ENCODE measurements around the gene RBCK1. TPM values are rescaled to one million over a fixed set of nuclear protein-coding genes. Genes with fewer than 3 reads are reported as not detected.

RBCK1 gene
- polyA plus RNA-seq, 2 donors: 58.6 to 86.6 TPM

DNA sequence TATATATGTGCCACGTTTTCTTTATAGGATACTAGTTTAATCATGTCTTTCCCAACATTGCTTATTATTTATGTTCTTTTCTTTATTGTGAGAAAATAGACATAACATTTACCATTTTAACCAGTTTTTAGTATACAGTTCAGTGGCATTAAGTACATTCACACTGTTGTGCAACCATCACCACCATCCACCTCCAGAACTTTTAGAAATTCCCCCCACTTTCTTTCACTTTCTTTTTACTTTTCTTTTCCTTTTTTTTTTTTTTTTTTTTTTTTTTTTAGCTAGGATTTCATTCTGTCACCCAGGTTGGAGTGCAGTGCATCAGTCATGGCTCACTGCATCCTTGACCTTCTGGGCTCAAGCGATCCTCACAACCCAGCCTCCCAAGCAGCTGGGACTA lies 18.5 kb downstream of the RBCK1 start:
- H3K27ac ChIP-seq (ENCODE audit: low read depth in 2 of 2, low read length in 1 of 2): no peak overlapping the region
- H3K4me3 ChIP-seq (ENCODE audit: low read depth in 1 of 2, low read length in 2 of 2): no peak overlapping the region
- 97 to 98% methylated on average over 2 of the region's 2 CpGs for WGBS, 2 donors
- no peaks in the 10 kb centered on the region for H3K9me3 ChIP-seq (ENCODE audit: control insufficient read depth in 2 of 2, insufficient read depth in 1 of 2, low read depth in 1 of 2, low read length in 1 of 2)
- no peaks in the 10 kb centered on the region for H3K27me3 ChIP-seq (ENCODE audit: control insufficient read depth in 1 of 2, insufficient read depth in 2 of 2, low read length in 2 of 2)
- H3K4me1 ChIP-seq (ENCODE audit: control insufficient read depth in 2 of 2, insufficient read depth in 2 of 2, low read length in 1 of 2): no peaks in the 10 kb centered on the region
- H3K36me3 ChIP-seq (ENCODE audit: control insufficient read depth in 2 of 2, insufficient read depth in 2 of 2, low read length in 1 of 2): peaks cover 23 to 45% of the 10 kb centered on the region in 2 donors

DNA sequence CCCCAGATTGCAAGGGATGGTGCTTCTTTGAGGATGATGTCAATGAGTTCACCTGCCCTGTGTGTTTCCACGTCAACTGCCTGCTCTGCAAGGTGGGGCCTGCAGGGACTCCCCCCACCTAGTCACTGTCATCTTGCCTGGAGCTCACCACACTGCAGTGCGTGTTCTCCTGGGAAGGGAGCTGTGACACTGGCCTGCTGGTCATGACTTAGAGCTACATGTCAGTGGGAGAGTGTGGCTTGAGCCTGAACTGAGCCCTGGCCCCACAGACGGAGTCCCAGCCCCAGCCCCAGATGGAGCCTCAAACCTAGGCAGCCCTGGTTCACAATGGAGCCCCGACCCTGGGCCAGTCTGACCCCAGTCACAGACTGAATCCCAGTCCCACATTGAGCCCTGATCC lies 19.3 kb downstream of the RBCK1 start:
- Histone ChIP-seq H3K4me1 (ENCODE audit: control insufficient read depth in 2 of 2, insufficient read depth in 2 of 2, low read length in 1 of 2) (no peaks in the 10 kb centered on the region), H3K27ac (ENCODE audit: low read depth in 2 of 2, low read length in 1 of 2) (no peak overlapping the region), H3K27me3 (ENCODE audit: control insufficient read depth in 1 of 2, insufficient read depth in 2 of 2, low read length in 2 of 2) (no peaks in the 10 kb centered on the region), H3K36me3 (ENCODE audit: control insufficient read depth in 2 of 2, insufficient read depth in 2 of 2, low read length in 1 of 2) (peaks cover 18 to 42% of the 10 kb centered on the region in 2 donors), H3K4me3 (ENCODE audit: low read depth in 1 of 2, low read length in 2 of 2) (no peak overlapping the region), H3K9me3 (ENCODE audit: control insufficient read depth in 2 of 2, insufficient read depth in 1 of 2, low read depth in 1 of 2, low read length in 1 of 2) (no peaks in the 10 kb centered on the region)
- WGBS, 2 donors: 83 to 93% methylated on average over 4 of the region's 4 CpGs

DNA sequence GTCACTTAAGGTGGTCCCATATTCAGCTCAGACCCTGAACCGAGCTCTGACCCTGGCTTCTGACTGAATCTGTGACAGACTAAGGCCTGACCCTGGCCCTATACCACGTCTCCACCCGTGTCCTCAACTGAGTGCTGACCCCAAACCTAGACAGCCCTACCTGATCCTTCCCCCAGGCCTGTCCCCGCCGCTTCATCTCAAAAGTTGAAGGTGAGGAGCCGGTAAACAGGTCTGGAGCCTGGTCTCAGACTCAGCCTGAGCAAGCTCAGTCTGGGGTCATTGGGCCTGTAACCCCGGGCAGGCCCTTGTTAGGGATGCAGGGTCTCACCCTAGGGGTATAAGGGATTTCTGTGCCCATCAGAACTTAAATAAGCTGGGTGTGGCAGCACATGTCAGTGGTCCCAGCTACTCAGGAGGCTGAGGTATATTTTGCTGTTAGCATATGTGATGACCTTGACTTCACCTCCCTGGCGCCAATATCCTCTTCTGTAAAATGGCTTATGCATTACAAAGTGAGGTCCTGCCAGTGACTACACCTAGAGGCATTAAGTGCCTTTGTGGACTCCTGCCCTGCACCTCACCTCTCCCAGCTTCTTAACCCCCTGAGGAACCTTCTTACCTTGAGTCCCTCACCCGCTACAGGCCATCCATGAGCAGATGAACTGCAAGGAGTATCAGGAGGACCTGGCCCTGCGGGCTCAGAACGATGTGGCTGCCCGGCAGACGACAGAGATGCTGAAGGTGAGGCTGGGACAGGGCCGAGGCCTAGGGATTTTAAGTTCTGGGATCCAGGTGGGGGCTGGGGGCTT lies 20.0 kb downstream of the RBCK1 start:
- Histone ChIP-seq H3K36me3 (ENCODE audit: control insufficient read depth in 2 of 2, insufficient read depth in 2 of 2, low read length in 1 of 2) (peaks cover 18 to 42% of the 10 kb centered on the region in 2 donors), H3K27ac (ENCODE audit: low read depth in 2 of 2, low read length in 1 of 2) (no peak overlapping the region), H3K4me3 (ENCODE audit: low read depth in 1 of 2, low read length in 2 of 2) (no peak overlapping the region), H3K4me1 (ENCODE audit: control insufficient read depth in 2 of 2, insufficient read depth in 2 of 2, low read length in 1 of 2) (peaks cover 0 to under 1% of the 10 kb centered on the region in 2 donors), H3K27me3 (ENCODE audit: control insufficient read depth in 1 of 2, insufficient read depth in 2 of 2, low read length in 2 of 2) (no peaks in the 10 kb centered on the region), H3K9me3 (ENCODE audit: control insufficient read depth in 2 of 2, insufficient read depth in 1 of 2, low read depth in 1 of 2, low read length in 1 of 2) (no peaks in the 10 kb centered on the region)
- 94 to 96% methylated on average over 14 of the region's 14 CpGs for WGBS, 2 donors

DNA sequence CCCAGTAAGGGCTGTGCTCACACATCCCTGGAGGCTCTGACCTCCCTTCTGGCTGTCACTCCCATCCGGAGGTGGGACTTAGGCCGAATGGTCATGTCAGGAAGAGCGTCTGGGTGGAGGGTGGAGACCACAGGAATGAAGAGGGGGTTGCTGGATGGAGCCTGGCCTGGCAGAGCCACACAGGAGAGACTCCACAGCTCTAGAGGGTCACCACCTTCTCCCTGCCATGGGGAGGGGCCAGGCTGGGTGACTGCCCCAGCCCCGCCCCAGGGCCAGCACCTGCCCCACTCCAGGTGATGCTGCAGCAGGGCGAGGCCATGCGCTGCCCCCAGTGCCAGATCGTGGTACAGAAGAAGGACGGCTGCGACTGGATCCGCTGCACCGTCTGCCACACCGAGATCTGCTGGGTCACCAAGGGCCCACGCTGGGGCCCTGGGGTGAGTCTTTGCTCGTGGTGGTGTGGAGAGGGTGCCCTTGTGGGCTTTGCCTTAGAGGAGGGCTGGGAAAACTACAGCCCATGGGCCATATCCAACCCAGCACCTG lies 20.6 kb downstream of the RBCK1 start:
- Histone ChIP-seq H3K27me3 (ENCODE audit: control insufficient read depth in 1 of 2, insufficient read depth in 2 of 2, low read length in 2 of 2) (no peaks in the 10 kb centered on the region), H3K36me3 (ENCODE audit: control insufficient read depth in 2 of 2, insufficient read depth in 2 of 2, low read length in 1 of 2) (peaks cover 18 to 42% of the 10 kb centered on the region in 2 donors)
- WGBS, 2 donors: 88 to 89% methylated on average over 14 of the region's 14 CpGs

DNA sequence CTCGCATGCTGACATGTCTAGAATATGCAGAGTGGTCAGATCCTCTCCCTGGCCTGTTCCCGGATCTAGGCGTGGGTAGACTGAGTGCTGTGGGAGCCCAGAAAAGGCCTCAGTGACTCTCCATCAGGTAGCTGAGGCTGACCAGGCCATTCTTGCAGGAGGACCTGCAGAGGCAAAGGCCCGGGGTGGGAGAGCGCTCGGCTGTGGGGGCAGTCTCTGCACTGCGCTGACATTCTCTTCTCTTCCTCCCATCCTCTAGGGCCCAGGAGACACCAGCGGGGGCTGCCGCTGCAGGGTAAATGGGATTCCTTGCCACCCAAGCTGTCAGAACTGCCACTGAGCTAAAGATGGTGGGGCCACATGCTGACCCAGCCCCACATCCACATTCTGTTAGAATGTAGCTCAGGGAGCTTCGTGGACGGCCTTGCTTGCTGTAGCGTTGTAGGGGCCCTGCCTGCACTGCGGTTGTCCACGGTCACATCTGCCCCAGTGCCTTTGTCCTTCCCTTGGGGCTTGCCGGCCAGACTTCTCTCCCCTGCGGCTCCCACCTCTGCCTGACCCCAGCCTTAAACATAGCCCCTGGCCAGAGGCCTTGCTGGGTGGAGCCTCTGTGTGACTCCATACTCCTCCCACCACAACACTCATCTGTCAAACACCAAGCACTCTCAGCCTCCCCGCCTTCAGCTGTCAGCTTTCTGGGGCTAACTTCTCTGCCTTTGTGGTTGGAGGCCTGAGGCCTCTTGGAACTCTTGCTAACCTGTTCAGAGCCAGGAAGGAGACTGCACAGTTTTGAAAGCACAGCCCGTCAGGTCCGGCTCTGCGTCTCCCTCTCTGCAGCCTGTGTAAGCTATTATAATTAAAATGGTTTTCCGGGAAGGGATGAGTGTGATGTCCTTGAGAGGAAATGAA lies 22.2 kb downstream of the RBCK1 start:
- H3K36me3 ChIP-seq (ENCODE audit: control insufficient read depth in 2 of 2, insufficient read depth in 2 of 2, low read length in 1 of 2): peaks cover 14 to 46% of the 10 kb centered on the region in 2 donors
- H3K4me3 ChIP-seq (ENCODE audit: low read depth in 1 of 2, low read length in 2 of 2): no peak overlapping the region
- H3K27ac ChIP-seq (ENCODE audit: low read depth in 2 of 2, low read length in 1 of 2): no peak overlapping the region
- no peaks in the 10 kb centered on the region for H3K9me3 ChIP-seq (ENCODE audit: control insufficient read depth in 2 of 2, insufficient read depth in 1 of 2, low read depth in 1 of 2, low read length in 1 of 2)
- H3K4me1 ChIP-seq (ENCODE audit: control insufficient read depth in 2 of 2, insufficient read depth in 2 of 2, low read length in 1 of 2): peaks cover 0 to 2% of the 10 kb centered on the region in 2 donors
- 87 to 91% methylated on average over 20 to 21 of the region's 21 CpGs for WGBS, 2 donors
- no peaks in the 10 kb centered on the region for H3K27me3 ChIP-seq (ENCODE audit: control insufficient read depth in 1 of 2, insufficient read depth in 2 of 2, low read length in 2 of 2)

More for the DNA sequence above, 20.6 kb downstream of the RBCK1 start:
- H3K27ac ChIP-seq (ENCODE audit: low read depth in 2 of 2, low read length in 1 of 2): no peak overlapping the region
- H3K4me3 ChIP-seq (ENCODE audit: low read depth in 1 of 2, low read length in 2 of 2): no peak overlapping the region
- no peaks in the 10 kb centered on the region for H3K9me3 ChIP-seq (ENCODE audit: control insufficient read depth in 2 of 2, insufficient read depth in 1 of 2, low read depth in 1 of 2, low read length in 1 of 2)
- H3K4me1 ChIP-seq (ENCODE audit: control insufficient read depth in 2 of 2, insufficient read depth in 2 of 2, low read length in 1 of 2): peaks cover 0 to 2% of the 10 kb centered on the region in 2 donors

DNA sequence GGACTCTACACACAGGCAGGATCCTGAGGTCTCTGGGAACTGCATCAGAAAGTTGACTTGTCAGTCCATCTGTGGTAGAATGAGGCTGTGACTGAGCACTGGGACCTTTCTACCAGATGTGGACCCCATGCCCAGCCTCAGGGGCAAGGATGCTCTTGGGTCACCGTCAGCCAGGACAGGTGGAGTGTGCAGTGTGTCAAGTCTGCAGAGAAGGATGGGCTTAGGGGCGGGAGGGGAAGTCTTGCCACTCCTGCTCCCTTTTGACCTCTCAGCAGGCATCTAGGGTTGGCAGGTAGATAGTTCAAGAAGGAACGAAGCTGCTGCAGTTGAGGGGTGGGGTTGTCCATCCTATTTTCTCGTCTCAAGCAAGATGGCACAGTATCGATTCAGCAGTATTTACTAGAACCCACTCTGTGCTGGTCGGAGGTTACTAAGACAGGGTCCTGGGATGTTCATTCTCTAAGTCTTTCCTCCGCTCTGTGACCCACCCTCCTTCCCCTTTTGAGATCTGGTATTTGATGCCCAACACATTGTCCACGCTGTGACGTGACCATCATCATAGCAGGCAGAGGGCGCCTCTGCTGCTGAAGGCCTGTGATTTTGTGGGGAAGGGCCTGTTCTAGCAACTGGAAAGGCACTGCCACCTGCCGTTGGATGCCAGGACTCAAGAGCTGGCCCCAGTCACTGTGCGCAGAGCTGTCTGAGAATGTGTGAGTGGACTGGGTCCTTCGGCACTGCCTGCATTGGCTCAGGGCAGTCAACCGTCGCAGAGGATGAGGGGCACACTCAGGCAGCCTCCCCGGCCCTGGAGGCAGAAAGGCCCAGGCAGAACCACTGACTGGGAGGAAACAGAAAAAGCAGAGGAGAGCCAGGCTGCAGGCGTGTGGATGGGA lies 23.2 kb downstream of the RBCK1 start:
- Histone ChIP-seq H3K4me3 (ENCODE audit: low read depth in 1 of 2, low read length in 2 of 2) (no peak overlapping the region), H3K4me1 (ENCODE audit: control insufficient read depth in 2 of 2, insufficient read depth in 2 of 2, low read length in 1 of 2) (peaks cover 0 to 2% of the 10 kb centered on the region in 2 donors), H3K9me3 (ENCODE audit: control insufficient read depth in 2 of 2, insufficient read depth in 1 of 2, low read depth in 1 of 2, low read length in 1 of 2) (no peaks in the 10 kb centered on the region), H3K36me3 (ENCODE audit: control insufficient read depth in 2 of 2, insufficient read depth in 2 of 2, low read length in 1 of 2) (peaks cover 18 to 53% of the 10 kb centered on the region in 2 donors), H3K27me3 (ENCODE audit: control insufficient read depth in 1 of 2, insufficient read depth in 2 of 2, low read length in 2 of 2) (no peaks in the 10 kb centered on the region), H3K27ac (ENCODE audit: low read depth in 2 of 2, low read length in 1 of 2) (no peak overlapping the region)
- 68 to 71% methylated on average over 17 of the region's 17 CpGs for WGBS, 2 donors

DNA sequence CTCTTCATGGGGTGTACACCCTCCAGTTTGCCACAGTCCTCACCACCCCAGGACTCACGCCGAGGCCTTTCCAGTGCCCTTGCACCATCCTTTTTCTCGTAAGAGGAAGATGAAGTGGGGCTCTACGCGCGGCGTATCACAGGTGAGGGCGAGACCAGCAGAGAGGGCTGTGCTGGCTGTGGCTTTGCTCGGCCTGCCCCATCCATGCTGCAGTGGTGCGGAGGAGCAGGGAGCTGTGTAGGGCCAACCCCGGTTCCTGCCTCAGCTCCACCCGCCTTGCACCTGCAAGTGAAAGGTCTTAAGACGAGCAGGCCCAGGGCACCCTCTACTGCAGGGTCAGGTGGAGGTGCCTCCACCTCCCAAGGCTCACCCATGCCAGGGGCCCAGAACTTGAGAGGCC lies 24.1 kb downstream of the RBCK1 start:
- Histone ChIP-seq H3K4me3 (ENCODE audit: low read depth in 1 of 2, low read length in 2 of 2) (no peak overlapping the region), H3K9me3 (ENCODE audit: control insufficient read depth in 2 of 2, insufficient read depth in 1 of 2, low read depth in 1 of 2, low read length in 1 of 2) (no peaks in the 10 kb centered on the region), H3K27ac (ENCODE audit: low read depth in 2 of 2, low read length in 1 of 2) (no peak overlapping the region), H3K36me3 (ENCODE audit: control insufficient read depth in 2 of 2, insufficient read depth in 2 of 2, low read length in 1 of 2) (peaks cover 22 to 58% of the 10 kb centered on the region in 2 donors), H3K27me3 (ENCODE audit: control insufficient read depth in 1 of 2, insufficient read depth in 2 of 2, low read length in 2 of 2) (no peaks in the 10 kb centered on the region), H3K4me1 (ENCODE audit: control insufficient read depth in 2 of 2, insufficient read depth in 2 of 2, low read length in 1 of 2) (peaks cover 0 to 2% of the 10 kb centered on the region in 2 donors)
- 88 to 89% methylated on average over 13 of the region's 13 CpGs for WGBS, 2 donors

DNA sequence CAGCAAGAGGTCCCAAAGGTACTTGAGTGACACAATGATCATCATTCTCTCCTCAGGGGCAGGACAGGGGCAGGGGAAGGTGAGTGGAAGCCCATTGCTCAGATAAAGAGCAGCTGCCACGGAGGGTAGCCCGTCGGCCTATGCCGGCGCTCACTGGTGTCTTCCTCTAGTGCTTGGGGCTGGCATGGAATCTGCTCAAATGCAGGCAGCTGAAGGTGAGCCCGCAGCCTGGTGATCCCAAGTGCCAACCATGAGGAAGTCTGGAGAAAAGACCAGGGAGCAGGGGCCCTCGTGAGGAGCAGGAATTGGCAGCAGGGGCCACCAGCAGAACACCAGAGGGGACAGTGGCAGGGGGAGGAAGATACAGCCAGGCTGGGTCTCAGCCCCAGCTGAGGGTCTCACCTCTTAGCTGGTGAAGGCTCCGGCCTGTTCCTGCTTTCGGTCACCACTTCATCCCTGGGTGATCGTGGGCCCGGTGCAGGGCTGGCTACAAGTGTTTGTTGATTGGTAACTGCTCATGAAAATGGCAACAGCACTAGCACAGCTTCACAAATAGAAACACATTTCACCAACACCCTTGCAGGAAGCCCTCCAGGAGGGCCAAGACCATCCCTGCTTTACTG lies 24.7 kb downstream of the RBCK1 start:
- H3K27ac ChIP-seq (ENCODE audit: low read depth in 2 of 2, low read length in 1 of 2): peak overlapping the region in 1 of 2 donors; percentile 13
- WGBS, 2 donors: 87% methylated on average over 11 of the region's 11 CpGs

More for the DNA sequence above, 24.7 kb downstream of the RBCK1 start:
- Histone ChIP-seq H3K9me3 (ENCODE audit: control insufficient read depth in 2 of 2, insufficient read depth in 1 of 2, low read depth in 1 of 2, low read length in 1 of 2) (no peaks in the 10 kb centered on the region), H3K27me3 (ENCODE audit: control insufficient read depth in 1 of 2, insufficient read depth in 2 of 2, low read length in 2 of 2) (no peaks in the 10 kb centered on the region), H3K36me3 (ENCODE audit: control insufficient read depth in 2 of 2, insufficient read depth in 2 of 2, low read length in 1 of 2) (peaks cover 22 to 55% of the 10 kb centered on the region in 2 donors), H3K4me3 (ENCODE audit: low read depth in 1 of 2, low read length in 2 of 2) (no peak overlapping the region), H3K4me1 (ENCODE audit: control insufficient read depth in 2 of 2, insufficient read depth in 2 of 2, low read length in 1 of 2) (peaks cover 0 to 2% of the 10 kb centered on the region in 2 donors)
